HL-60 (cell line): ENCODE data around the gene CYP2U1.

ENCODE experiments used
- DNase-seq, 2 experiments: peaks; one replicate each; pipeline ENCODE4 v3.0.0-alpha.2; 2010 to 2020; ENCODE audit warnings: low read depth in 1 of 2, low spot score in 1 of 2
- H3K27ac ChIP-seq: fragments of 250-450 bp; sonication (Bioruptor Pico); replicated peaks from 2 replicates; pipeline ENCODE4 v1.5.1; 2020; ENCODE audit warnings: mild to moderate bottlenecking, moderate library complexity
- H3K27me3 ChIP-seq: fragments of 250-450 bp; sonication (Bioruptor Pico); 2 replicates; pipeline ENCODE4 v1.5.1; 2021; ENCODE audit warnings: mild to moderate bottlenecking, moderate library complexity; ENCODE audit not compliant: insufficient read depth, poor library complexity, severe bottlenecking
- H3K4me3 ChIP-seq: replicated peaks from 2 replicates; pipeline ENCODE4 v1.5.1; 2011; ENCODE audit warnings: mild to moderate bottlenecking, control low read depth, low read length; ENCODE audit not compliant: insufficient read depth
- CTCF ChIP-seq: IDR thresholded peaks from one replicate; pipeline ENCODE4 v1.5.1; 2011; ENCODE audit warnings: low read length, control low read depth, inconsistent platforms; ENCODE audit not compliant: insufficient read depth
- GABPA ChIP-seq: IDR thresholded peaks from 2 replicates; pipeline ENCODE4 v1.6.1; 2012; ENCODE audit warnings: low read depth
- POLR2AphosphoS5 ChIP-seq: IDR thresholded peaks from 2 replicates; pipeline ENCODE4 v1.6.1; 2012; ENCODE audit warnings: low read depth
- SPI1 ChIP-seq: IDR thresholded peaks from 2 replicates; pipeline ENCODE4 v1.6.1; 2012; ENCODE audit warnings: low read depth, mild to moderate bottlenecking, borderline replicate concordance
- TF ChIP-seq, protein P1 (sequence below): IDR thresholded peaks from 2 replicates; pipeline ENCODE4 v1.6.1; 2012; ENCODE audit warnings: low read depth; ENCODE audit not compliant: insufficient replicate concordance

CYP2U1 gene

GRCh38 chr4:107945809-107946208 is 14.5 kb downstream of the CYP2U1 start:
- no peak for DNase-seq
- Histone ChIP-seq H3K27me3 (no peaks in the 10 kb centered on the region), H3K4me3 (no peak overlapping the region), H3K27ac (no peak overlapping the region)
- TF ChIP-seq SPI1 (no peak), POLR2AphosphoS5 (no peak), CTCF (no peak), GABPA (no peak)
- TF ChIP-seq, protein P1, sequence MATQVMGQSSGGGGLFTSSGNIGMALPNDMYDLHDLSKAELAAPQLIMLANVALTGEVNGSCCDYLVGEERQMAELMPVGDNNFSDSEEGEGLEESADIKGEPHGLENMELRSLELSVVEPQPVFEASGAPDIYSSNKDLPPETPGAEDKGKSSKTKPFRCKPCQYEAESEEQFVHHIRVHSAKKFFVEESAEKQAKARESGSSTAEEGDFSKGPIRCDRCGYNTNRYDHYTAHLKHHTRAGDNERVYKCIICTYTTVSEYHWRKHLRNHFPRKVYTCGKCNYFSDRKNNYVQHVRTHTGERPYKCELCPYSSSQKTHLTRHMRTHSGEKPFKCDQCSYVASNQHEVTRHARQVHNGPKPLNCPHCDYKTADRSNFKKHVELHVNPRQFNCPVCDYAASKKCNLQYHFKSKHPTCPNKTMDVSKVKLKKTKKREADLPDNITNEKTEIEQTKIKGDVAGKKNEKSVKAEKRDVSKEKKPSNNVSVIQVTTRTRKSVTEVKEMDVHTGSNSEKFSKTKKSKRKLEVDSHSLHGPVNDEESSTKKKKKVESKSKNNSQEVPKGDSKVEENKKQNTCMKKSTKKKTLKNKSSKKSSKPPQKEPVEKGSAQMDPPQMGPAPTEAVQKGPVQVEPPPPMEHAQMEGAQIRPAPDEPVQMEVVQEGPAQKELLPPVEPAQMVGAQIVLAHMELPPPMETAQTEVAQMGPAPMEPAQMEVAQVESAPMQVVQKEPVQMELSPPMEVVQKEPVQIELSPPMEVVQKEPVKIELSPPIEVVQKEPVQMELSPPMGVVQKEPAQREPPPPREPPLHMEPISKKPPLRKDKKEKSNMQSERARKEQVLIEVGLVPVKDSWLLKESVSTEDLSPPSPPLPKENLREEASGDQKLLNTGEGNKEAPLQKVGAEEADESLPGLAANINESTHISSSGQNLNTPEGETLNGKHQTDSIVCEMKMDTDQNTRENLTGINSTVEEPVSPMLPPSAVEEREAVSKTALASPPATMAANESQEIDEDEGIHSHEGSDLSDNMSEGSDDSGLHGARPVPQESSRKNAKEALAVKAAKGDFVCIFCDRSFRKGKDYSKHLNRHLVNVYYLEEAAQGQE: no peak

GRCh38 chr4:107950746-107951540 is 19.6 kb downstream of the CYP2U1 start:
- H3K4me3 ChIP-seq: no peak overlapping the region
- TF ChIP-seq GABPA (no peak), POLR2AphosphoS5 (no peak), SPI1 (no peak), CTCF (no peak)
- TF ChIP-seq, protein P1: no peak
- H3K27me3 ChIP-seq: no peaks in the 10 kb centered on the region
- no peak overlapping the region for H3K27ac ChIP-seq
- DNase-seq: no peak

DNA sequence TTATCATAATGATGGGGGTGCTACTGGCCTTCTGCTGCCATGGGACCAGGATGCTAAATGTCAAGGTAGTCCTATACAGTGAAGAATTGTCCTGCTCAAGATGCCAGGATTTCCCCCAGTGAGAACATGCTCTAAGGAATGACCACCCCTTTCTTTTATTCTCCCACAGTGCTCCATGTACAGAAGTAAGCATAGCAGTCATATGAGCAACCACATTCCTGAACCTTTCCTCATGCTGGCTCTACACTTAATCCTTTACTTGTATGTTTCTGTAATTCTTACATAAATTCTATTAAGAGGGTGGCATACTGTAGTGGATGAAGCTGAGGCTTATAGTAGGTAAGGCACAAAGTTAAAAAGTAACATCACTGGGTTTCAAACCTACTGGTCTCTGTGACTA is 20.2 kb downstream of the CYP2U1 start:
- Histone ChIP-seq H3K27me3 (no peaks in the 10 kb centered on the region), H3K27ac (no peak overlapping the region), H3K4me3 (no peak overlapping the region)
- TF ChIP-seq POLR2AphosphoS5: no peak
- TF ChIP-seq CTCF: no peak
- TF ChIP-seq GABPA: no peak
- TF ChIP-seq, protein P1: no peak
- no peak for TF ChIP-seq SPI1
- no peak for DNase-seq
